K562 (cell line): Measurements from ENCODE around the gene FCHO2. TPM values are rescaled to one million over a fixed set of nuclear protein-coding genes. Genes with fewer than 3 reads are reported as not detected.

Experiments used
- GATAD2B ChIP-seq: fragments of 450-650 bp; IDR thresholded peaks from 2 replicates; pipeline ENCODE4 v1.6.1; 2017; ENCODE audit warnings: mild to moderate bottlenecking, borderline replicate concordance
- KHSRP ChIP-seq: fragments of 450-650 bp; IDR thresholded peaks from 2 replicates; pipeline ENCODE4 v1.6.1; 2017
- NRF1 ChIP-seq, 2 experiments: fragments of 450-650 bp; IDR thresholded peaks in 1 of 2; conservative IDR thresholded peaks in 1 of 2; 2 replicates each; pipeline ENCODE4 v1.6.1; 2014; ENCODE audit warnings: mild to moderate bottlenecking in 2 of 2
- PHF20 ChIP-seq: fragments of 450-650 bp; IDR thresholded peaks from 2 replicates; pipeline ENCODE4 v1.6.1; 2018; ENCODE audit not compliant: partially characterized antibody
- TAF1 ChIP-seq: IDR thresholded peaks from 2 replicates; pipeline ENCODE4 v1.6.1; 2011; ENCODE audit warnings: mild to moderate bottlenecking, low read length, moderate library complexity; ENCODE audit not compliant: insufficient read depth, control insufficient read depth, severe bottlenecking; ENCODE audit errors: extremely low read depth
- TAL1 ChIP-seq: fragments of 450-650 bp; IDR thresholded peaks from 2 replicates; pipeline ENCODE4 v1.6.1; 2016; ENCODE audit warnings: mild to moderate bottlenecking
- TARDBP ChIP-seq: fragments of 450-650 bp; IDR thresholded peaks from 2 replicates; pipeline ENCODE4 v1.6.1; 2016
- ZBTB11 ChIP-seq, 3 experiments: fragments of 200-800 bp in 1 of 3; fragments of 250-450 bp in 1 of 3; fragments of 450-650 bp in 1 of 3; sonication (Bioruptor Pico) in 1 of 3; sonication (Bioruptor generic) in 1 of 3; formaldehyde crosslinking in 1 of 3; IDR thresholded peaks; 2 replicates each; pipeline versions ENCODE4 v1.6.1 to v1.8.0; 2016 to 2022; ENCODE audit warnings: mild to moderate bottlenecking in 2 of 3, missing genetic modification characterization in 2 of 3, missing compliant biosample characterization in 1 of 3, moderate library complexity in 1 of 3
- ZBTB40 ChIP-seq, 2 experiments: fragments of 450-650 bp in 1 of 2; sonication (generic) in 1 of 2; formaldehyde crosslinking in 1 of 2; IDR thresholded peaks; 2 replicates each; pipeline versions ENCODE4 v1.7.1 to v1.9.0; 2016 to 2022; ENCODE audit warnings: inconsistent platforms in 1 of 2, mild to moderate bottlenecking in 1 of 2, missing genetic modification reagents in 1 of 2
- polyA plus RNA-seq, 8 experiments: library from polyadenylated mRNA; depleted of rRNA in 4 of 8; stranded (reverse) in 5 of 8; unstranded in 3 of 8; fragments of >200 nt; fragmentation: Nextera tagmentation in 2 of 8; fragmentation: Illumina TruSeq in 1 of 8; extraction: Ambion mirVana in 2 of 8; extraction: Trizol in 1 of 8; gene quantifications; 2 replicates each; pipeline versions ENCODE4 v1.2.1 to v1.2.3, GENCODE V29; 2011 to 2014; ENCODE audit warnings: inconsistent platforms in 1 of 8, missing spikeins in 1 of 8
- total RNA-seq, 7 experiments: library from RNA; depleted of rRNA in 6 of 7; stranded (reverse); fragments of >200 nt in 6 of 7; fragmentation: Illumina TruSeq in 2 of 7; extraction: Trizol in 2 of 7; gene quantifications; 2 replicates each; pipeline versions ENCODE4 v1.2.1 to v1.2.3, GENCODE V29; 2011 to 2021; ENCODE audit warnings: low replicate concordance in 1 of 7

The FCHO2 gene
- total and polyA plus RNA-seq, 9 of the 15 experiments (the other 6 are each of a cell fraction or from before 2014, with no cell fraction given): 4.4 to 13.4 (median 8.3) TPM

- no peak for TF ChIP-seq ZBTB40 (IDR thresholded peaks at IDR 0.05)
- TF ChIP-seq ZBTB40 (CRISPR knock-in tag; IDR thresholded peaks at IDR 0.05): no peak
- TF ChIP-seq TAF1: no peak
- TF ChIP-seq TARDBP: no peak
- TF ChIP-seq NRF1 (conservative IDR thresholded peaks at IDR 0.05 in 1 of 2, IDR thresholded peaks at IDR 0.05 in 1 of 2): no peak
- TF ChIP-seq GATAD2B: no peak
- TF ChIP-seq ZBTB11 (CRISPR knock-in tag; IDR thresholded peaks at IDR 0.05): no peak
- TF ChIP-seq PHF20: no peak
- no peak for TF ChIP-seq KHSRP
- peak; percentile 75 for TF ChIP-seq TAL1
Measured at GRCh38 chr5:72988769-72989168, 32.9 kb downstream of the FCHO2 start (continued).
